Liver (tissue), 9 donors: Measurements from ENCODE around the gene TAPT1. TPM values are rescaled to one million over a fixed set of nuclear protein-coding genes. Genes with fewer than 3 reads are reported as not detected.

Experiments
- DNase-seq: peaks from one replicate; pipeline ENCODE4 v3.0.0-alpha.2; 2017; ENCODE audit warnings: low spot score
- H3K27ac ChIP-seq, 2 donors: one replicate each; pipeline ENCODE4 v1.7.0; 2013; ENCODE audit warnings: inconsistent platforms in 2 of 2, low read length in 2 of 2, control low read depth in 1 of 2, low read depth in 1 of 2, mild to moderate bottlenecking in 1 of 2
- H3K27me3 ChIP-seq, 4 donors: one replicate each; pipeline versions ENCODE4 v1.6.1 to v1.7.0; 2013; ENCODE audit warnings: low read length in 3 of 4, inconsistent platforms in 1 of 4, mild to moderate bottlenecking in 1 of 4, moderate library complexity in 1 of 4; ENCODE audit not compliant: control insufficient read depth in 4 of 4, insufficient read depth in 4 of 4
- H3K36me3 ChIP-seq, 4 donors: one replicate each; pipeline versions ENCODE4 v1.6.1 to v1.7.0; 2013; ENCODE audit warnings: low read length in 3 of 4, mild to moderate bottlenecking in 3 of 4, low read depth in 1 of 4, moderate library complexity in 1 of 4; ENCODE audit not compliant: control insufficient read depth in 4 of 4, insufficient read depth in 3 of 4
- H3K4me1 ChIP-seq, 4 donors: one replicate each; pipeline versions ENCODE4 v1.6.1 to v1.7.0; 2013; ENCODE audit warnings: low read length in 3 of 4, mild to moderate bottlenecking in 3 of 4, moderate library complexity in 1 of 4; ENCODE audit not compliant: control insufficient read depth in 4 of 4, insufficient read depth in 4 of 4
- H3K4me3 ChIP-seq, 3 donors: one replicate each; pipeline versions ENCODE4 v1.6.1 to v1.7.0; 2013; ENCODE audit warnings: low read length in 3 of 3, control low read depth in 1 of 3, low read depth in 1 of 3, mild to moderate bottlenecking in 1 of 3
- H3K9ac ChIP-seq, 2 donors: one replicate each; pipeline ENCODE4 v1.7.0; 2013; ENCODE audit warnings: low read length in 2 of 2, mild to moderate bottlenecking in 2 of 2, moderate library complexity in 2 of 2, control low read depth in 1 of 2, low read depth in 1 of 2
- H3K9me3 ChIP-seq, 4 donors: one replicate each; pipeline versions ENCODE4 v1.6.1 to v1.7.0; 2013; ENCODE audit warnings: low read length in 3 of 4; ENCODE audit not compliant: control insufficient read depth in 4 of 4
- EGR1 ChIP-seq, 2 donors: IDR thresholded peaks; 2 replicates each; pipeline ENCODE4 v1.6.1; 2016 to 2018; ENCODE audit warnings: antibody characterized with exemption in 2 of 2, low read depth in 2 of 2
- FOXA1 ChIP-seq: IDR thresholded peaks from 2 replicates; pipeline ENCODE4 v1.6.1; 2016; ENCODE audit warnings: antibody characterized with exemption
- FOXA2 ChIP-seq: IDR thresholded peaks from 2 replicates; pipeline ENCODE4 v1.6.1; 2016; ENCODE audit warnings: antibody characterized with exemption
- HNF4A ChIP-seq, 2 donors: conservative IDR thresholded peaks; 2 replicates each; pipeline ENCODE4 v1.6.1; 2016; ENCODE audit warnings: antibody characterized with exemption in 2 of 2, mild to moderate bottlenecking in 2 of 2
- HNF4G ChIP-seq: IDR thresholded peaks from 2 replicates; pipeline ENCODE4 v1.6.1; 2016; ENCODE audit warnings: antibody characterized with exemption
- NR2F2 ChIP-seq: IDR thresholded peaks from 2 replicates; pipeline ENCODE4 v1.6.1; 2016; ENCODE audit warnings: antibody characterized with exemption
- RXRA ChIP-seq, 2 donors: IDR thresholded peaks; 2 replicates each; pipeline ENCODE4 v1.6.1; 2017 to 2018; ENCODE audit warnings: antibody characterized with exemption in 2 of 2, mild to moderate bottlenecking in 1 of 2
- SP1 ChIP-seq: IDR thresholded peaks from 2 replicates; pipeline ENCODE4 v1.6.1; 2018; ENCODE audit warnings: antibody characterized with exemption, mild to moderate bottlenecking
- TAF1 ChIP-seq: conservative IDR thresholded peaks from 2 replicates; pipeline ENCODE4 v1.6.1; 2016; ENCODE audit warnings: antibody characterized with exemption, mild to moderate bottlenecking
- YY1 ChIP-seq: IDR thresholded peaks from 2 replicates; pipeline ENCODE4 v1.6.1; 2016; ENCODE audit warnings: antibody characterized with exemption, mild to moderate bottlenecking
- WGBS: extraction: QIAGEN DNeasy Blood & Tissue Kit; methylation state at CpG from one replicate; pipeline ENCODE4 v1.1.7; 2013; 5-methylcytosine and 5-hydroxymethylcytosine counted together
- polyA plus RNA-seq, 2 donors: library from polyadenylated mRNA; stranded (reverse) in 1 of 2; unstranded in 1 of 2; fragments of 200-250 nt in 1 of 2; fragments of >200 nt in 1 of 2; fragmentation: Nextera tagmentation in 1 of 2; extraction: Ambion mirVana in 1 of 2; gene quantifications; one replicate each; pipeline versions ENCODE4 v1.2.1 to v1.2.3, GENCODE V29; 2013 to 2015
- total RNA-seq, 2 donors: library from RNA; depleted of rRNA; stranded (reverse); fragments of >200 nt; gene quantifications; one replicate each; pipeline ENCODE4 v1.2.3, GENCODE V29; 2014
- TF ChIP-seq, protein P1 (sequence below): IDR thresholded peaks from 2 replicates; pipeline ENCODE4 v1.6.1; 2016; ENCODE audit warnings: antibody characterized with exemption
- TF ChIP-seq, protein P2 (sequence below): IDR thresholded peaks from 2 replicates; pipeline ENCODE4 v1.6.1; 2016; ENCODE audit warnings: antibody characterized with exemption, mild to moderate bottlenecking
- TF ChIP-seq, protein P3 (sequence below): fragments of 150-350 bp; IDR thresholded peaks from 2 replicates; pipeline ENCODE4 v1.5.1; 2017; ENCODE audit warnings: improper control_type of control experiment, low read depth, low read length; ENCODE audit not compliant: missing input control
- TF ChIP-seq, protein P4 (sequence below): IDR thresholded peaks from 2 replicates; pipeline ENCODE4 v1.6.1; 2016; ENCODE audit warnings: antibody characterized with exemption
- TF ChIP-seq, protein P5 (sequence below): IDR thresholded peaks from 2 replicates; pipeline ENCODE4 v1.6.1; 2016; ENCODE audit warnings: antibody characterized with exemption
- donor health status: healthy.
- donor health status: healthy.
- donor health status: healthy.
- donor health status: healthy.
- donor health status: healthy.

The TAPT1 gene
- total and polyA plus RNA-seq, 4 donors: 12.2 to 53.7 (median 22.1) TPM

DNA sequence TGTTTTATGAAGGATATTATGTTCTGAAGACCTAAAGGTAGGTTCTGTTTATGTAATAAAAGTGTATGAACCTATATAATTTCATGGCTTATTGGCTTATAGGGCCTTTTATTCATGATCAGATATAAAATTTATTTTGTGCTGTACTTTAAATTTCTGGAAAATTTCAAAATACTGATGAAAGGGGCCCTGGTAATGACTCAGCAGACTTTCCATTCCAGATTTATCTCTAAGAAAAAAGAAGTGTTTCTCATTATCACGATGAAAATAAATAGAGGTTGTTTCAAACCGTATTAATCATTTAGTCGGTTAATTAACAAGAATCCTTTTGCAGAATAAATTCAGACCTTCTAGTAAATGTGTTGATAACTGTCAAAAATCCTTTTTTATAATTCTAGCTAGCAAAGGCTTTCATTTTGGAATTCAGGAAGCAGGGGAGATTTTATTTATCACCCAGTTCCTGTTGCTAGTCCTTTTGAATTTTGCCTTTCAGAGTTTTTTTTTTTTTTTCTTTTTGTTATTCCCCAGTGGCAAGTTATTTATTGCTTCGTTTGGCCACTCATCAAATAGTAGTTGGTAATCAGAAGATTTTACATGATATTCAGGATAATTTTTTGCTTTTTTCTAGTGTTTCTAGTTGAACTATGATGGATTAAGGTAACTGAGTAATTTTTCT is 5.4 kb upstream of the TAPT1 start:
- Histone ChIP-seq H3K36me3 (no peaks in the 10 kb centered on the region), H3K27me3 (no peaks in the 10 kb centered on the region), H3K4me1 (peaks cover 1 to 12% (median 7%) of the 10 kb centered on the region in 4 donors), H3K9ac (no peak overlapping the region), H3K4me3 (no peak overlapping the region), H3K9me3 (no peaks in the 10 kb centered on the region), H3K27ac (no peak overlapping the region)
- TF ChIP-seq YY1 (no peak), SP1 (no peak), TAF1 (no peak), EGR1 (IDR thresholded peaks at IDR 0.05; ENCODE audit: low read depth in 2 of 2) (no peak), HNF4G (no peak)
- TF ChIP-seq, protein P1, sequence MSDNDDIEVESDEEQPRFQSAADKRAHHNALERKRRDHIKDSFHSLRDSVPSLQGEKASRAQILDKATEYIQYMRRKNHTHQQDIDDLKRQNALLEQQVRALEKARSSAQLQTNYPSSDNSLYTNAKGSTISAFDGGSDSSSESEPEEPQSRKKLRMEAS: no peak
- TF ChIP-seq, protein P2, sequence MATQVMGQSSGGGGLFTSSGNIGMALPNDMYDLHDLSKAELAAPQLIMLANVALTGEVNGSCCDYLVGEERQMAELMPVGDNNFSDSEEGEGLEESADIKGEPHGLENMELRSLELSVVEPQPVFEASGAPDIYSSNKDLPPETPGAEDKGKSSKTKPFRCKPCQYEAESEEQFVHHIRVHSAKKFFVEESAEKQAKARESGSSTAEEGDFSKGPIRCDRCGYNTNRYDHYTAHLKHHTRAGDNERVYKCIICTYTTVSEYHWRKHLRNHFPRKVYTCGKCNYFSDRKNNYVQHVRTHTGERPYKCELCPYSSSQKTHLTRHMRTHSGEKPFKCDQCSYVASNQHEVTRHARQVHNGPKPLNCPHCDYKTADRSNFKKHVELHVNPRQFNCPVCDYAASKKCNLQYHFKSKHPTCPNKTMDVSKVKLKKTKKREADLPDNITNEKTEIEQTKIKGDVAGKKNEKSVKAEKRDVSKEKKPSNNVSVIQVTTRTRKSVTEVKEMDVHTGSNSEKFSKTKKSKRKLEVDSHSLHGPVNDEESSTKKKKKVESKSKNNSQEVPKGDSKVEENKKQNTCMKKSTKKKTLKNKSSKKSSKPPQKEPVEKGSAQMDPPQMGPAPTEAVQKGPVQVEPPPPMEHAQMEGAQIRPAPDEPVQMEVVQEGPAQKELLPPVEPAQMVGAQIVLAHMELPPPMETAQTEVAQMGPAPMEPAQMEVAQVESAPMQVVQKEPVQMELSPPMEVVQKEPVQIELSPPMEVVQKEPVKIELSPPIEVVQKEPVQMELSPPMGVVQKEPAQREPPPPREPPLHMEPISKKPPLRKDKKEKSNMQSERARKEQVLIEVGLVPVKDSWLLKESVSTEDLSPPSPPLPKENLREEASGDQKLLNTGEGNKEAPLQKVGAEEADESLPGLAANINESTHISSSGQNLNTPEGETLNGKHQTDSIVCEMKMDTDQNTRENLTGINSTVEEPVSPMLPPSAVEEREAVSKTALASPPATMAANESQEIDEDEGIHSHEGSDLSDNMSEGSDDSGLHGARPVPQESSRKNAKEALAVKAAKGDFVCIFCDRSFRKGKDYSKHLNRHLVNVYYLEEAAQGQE: no peak
- TF ChIP-seq, protein P3, sequence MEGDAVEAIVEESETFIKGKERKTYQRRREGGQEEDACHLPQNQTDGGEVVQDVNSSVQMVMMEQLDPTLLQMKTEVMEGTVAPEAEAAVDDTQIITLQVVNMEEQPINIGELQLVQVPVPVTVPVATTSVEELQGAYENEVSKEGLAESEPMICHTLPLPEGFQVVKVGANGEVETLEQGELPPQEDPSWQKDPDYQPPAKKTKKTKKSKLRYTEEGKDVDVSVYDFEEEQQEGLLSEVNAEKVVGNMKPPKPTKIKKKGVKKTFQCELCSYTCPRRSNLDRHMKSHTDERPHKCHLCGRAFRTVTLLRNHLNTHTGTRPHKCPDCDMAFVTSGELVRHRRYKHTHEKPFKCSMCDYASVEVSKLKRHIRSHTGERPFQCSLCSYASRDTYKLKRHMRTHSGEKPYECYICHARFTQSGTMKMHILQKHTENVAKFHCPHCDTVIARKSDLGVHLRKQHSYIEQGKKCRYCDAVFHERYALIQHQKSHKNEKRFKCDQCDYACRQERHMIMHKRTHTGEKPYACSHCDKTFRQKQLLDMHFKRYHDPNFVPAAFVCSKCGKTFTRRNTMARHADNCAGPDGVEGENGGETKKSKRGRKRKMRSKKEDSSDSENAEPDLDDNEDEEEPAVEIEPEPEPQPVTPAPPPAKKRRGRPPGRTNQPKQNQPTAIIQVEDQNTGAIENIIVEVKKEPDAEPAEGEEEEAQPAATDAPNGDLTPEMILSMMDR: no peak
- TF ChIP-seq, protein P4, sequence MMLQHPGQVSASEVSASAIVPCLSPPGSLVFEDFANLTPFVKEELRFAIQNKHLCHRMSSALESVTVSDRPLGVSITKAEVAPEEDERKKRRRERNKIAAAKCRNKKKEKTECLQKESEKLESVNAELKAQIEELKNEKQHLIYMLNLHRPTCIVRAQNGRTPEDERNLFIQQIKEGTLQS: no peak
- 66% methylated on average over 4 of the region's 4 CpGs for WGBS
- no peak for DNase-seq

DNA sequence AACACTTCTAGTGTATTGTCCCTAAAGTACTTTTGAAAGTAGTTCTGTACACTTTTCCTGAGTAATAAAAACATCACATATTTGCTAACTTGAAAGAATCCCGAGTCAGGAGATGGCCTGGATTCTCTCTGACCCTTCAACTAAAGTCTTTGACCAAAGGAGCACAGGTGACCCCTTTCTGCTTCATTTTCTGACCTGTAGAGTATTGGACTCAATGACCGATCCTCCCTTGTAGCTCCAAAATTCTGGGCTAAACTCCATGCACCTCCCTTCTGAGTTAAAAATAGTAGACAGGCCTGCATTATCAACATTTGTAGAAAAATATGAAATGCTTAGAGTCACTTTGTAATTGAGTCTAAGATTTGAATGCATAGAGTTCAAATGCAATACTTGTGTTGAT is 4.0 kb upstream of the TAPT1 start:
- no peak overlapping the region for H3K4me3 ChIP-seq
- peaks cover 1 to 12% (median 7%) of the 10 kb centered on the region in 4 donors for H3K4me1 ChIP-seq
- H3K9me3 ChIP-seq: no peaks in the 10 kb centered on the region
- no peaks in the 10 kb centered on the region for H3K36me3 ChIP-seq
- TF ChIP-seq, protein P5, sequence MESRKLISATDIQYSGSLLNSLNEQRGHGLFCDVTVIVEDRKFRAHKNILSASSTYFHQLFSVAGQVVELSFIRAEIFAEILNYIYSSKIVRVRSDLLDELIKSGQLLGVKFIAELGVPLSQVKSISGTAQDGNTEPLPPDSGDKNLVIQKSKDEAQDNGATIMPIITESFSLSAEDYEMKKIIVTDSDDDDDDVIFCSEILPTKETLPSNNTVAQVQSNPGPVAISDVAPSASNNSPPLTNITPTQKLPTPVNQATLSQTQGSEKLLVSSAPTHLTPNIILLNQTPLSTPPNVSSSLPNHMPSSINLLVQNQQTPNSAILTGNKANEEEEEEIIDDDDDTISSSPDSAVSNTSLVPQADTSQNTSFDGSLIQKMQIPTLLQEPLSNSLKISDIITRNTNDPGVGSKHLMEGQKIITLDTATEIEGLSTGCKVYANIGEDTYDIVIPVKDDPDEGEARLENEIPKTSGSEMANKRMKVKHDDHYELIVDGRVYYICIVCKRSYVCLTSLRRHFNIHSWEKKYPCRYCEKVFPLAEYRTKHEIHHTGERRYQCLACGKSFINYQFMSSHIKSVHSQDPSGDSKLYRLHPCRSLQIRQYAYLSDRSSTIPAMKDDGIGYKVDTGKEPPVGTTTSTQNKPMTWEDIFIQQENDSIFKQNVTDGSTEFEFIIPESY: no peak
- TF ChIP-seq HNF4A (conservative IDR thresholded peaks at IDR 0.05): peak; percentile 36 to 57
- no peak for TF ChIP-seq FOXA2
- TF ChIP-seq NR2F2: peak; percentile 25
- TF ChIP-seq, protein P1: no peak
- no peak for TF ChIP-seq FOXA1
- peak; percentile 15 for TF ChIP-seq SP1
- peak; percentile 14 for TF ChIP-seq HNF4G
- peak; percentile 62 to 64 for TF ChIP-seq RXRA (IDR thresholded peaks at IDR 0.05)
- no peak overlapping the region for H3K9ac ChIP-seq
- 31% methylated on average over 2 of the region's 2 CpGs for WGBS
- H3K27me3 ChIP-seq: no peaks in the 10 kb centered on the region
- no peak for DNase-seq
- H3K27ac ChIP-seq: no peak overlapping the region
